Measurements from ENCODE around the gene GATB. TPM values are rescaled to one million over a fixed set of nuclear protein-coding genes. Genes with fewer than 3 reads are reported as not detected.

GATB gene
- total RNA-seq, 1 donor from 2014 or later, result 24.5 TPM

DNA sequence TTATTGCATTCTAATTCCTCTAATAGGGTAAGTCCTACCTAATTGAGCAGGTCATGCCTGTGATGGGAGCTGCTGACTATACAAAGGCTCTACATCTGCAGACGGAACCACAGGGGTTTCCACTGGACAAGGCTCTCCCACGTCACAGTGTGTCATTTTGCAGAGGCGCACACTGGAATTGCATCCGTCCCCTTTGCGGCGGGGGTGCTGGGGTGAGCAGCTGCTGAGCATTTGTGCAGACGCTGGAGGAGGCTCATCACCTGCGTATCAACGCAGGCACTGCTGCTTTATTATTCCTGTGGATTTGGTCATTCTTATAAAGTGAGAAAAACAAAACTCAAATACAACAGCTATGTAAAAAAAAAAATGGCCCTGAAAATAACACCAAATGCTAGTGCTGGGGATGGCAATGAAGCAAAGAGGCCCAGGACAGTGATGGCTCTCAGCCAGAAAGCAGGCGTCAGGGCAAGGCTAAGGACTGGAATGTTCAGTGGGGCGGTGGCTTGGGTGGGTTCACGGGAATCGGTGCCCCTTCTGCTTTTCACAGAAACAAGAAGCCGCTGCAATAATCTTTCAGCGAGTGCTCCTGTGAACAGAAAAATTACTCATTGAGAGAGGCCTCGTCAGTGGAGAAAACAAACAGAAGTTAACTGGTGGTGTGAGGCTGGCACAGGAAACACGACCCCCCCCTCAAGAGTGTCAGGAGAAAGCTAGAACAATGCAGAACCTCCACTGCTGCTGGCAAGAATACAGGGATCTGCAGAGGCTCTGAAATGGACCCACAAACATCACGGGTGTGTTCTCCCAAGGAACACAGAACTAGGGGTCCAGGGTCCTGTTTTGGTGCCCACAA, 67.8 kb downstream of the GATB start:
- no peak for TF ChIP-seq CTCF (IDR thresholded peaks at IDR 0.05; ENCODE audit: partially characterized antibody, unreplicated experiment)
- H3K4me3 Mint-ChIP-seq (ENCODE audit: unreplicated experiment), result no peak overlapping the region
- no peaks in the 10 kb centered on the region for H3K27me3 Mint-ChIP-seq (ENCODE audit: unreplicated experiment)
- peak overlapping the region; percentile 11 for H3K27ac Mint-ChIP-seq (ENCODE audit: unreplicated experiment)
- peaks cover 6% of the 10 kb centered on the region for H3K36me3 Mint-ChIP-seq (ENCODE audit: unreplicated experiment)
- peaks cover 32% of the 10 kb centered on the region for H3K4me1 Mint-ChIP-seq (ENCODE audit: low read depth, unreplicated experiment)
- H3K9me3 Mint-ChIP-seq (ENCODE audit: unreplicated experiment), result peaks cover 1% of the 10 kb centered on the region
- DNase-seq, result no peak

DNA sequence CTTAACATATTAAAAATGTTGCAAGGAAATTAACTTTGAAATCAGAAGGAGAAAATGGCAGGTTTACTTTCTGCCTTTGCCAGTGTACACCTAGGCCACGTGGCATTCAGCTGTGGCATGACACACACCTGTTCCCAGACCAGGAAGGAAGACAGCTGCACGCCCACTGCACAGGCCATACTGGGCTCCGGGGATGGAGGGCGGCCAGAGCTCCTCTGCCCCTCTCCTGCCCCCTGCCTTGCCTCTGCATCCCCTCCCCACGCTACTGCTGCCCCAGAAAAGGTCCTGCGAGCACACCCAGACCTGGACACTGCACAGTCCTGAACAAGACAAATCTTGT, 68.4 kb downstream of the GATB start:
- Mint-ChIP-seq H3K27me3 (ENCODE audit: unreplicated experiment) (no peaks in the 10 kb centered on the region), H3K36me3 (ENCODE audit: unreplicated experiment) (peaks cover 6% of the 10 kb centered on the region), H3K27ac (ENCODE audit: unreplicated experiment) (no peak overlapping the region), H3K9me3 (ENCODE audit: unreplicated experiment) (peaks cover 1% of the 10 kb centered on the region), H3K4me1 (ENCODE audit: low read depth, unreplicated experiment) (peaks cover 38% of the 10 kb centered on the region), H3K4me3 (ENCODE audit: unreplicated experiment) (no peak overlapping the region)
- no peak for DNase-seq
- no peak for TF ChIP-seq CTCF (IDR thresholded peaks at IDR 0.05; ENCODE audit: partially characterized antibody, unreplicated experiment)

- H3K9me3 Mint-ChIP-seq (ENCODE audit: unreplicated experiment), result peaks cover 3% of the 10 kb centered on the region
- H3K27ac Mint-ChIP-seq (ENCODE audit: unreplicated experiment), result no peak overlapping the region
- no peaks in the 10 kb centered on the region for H3K27me3 Mint-ChIP-seq (ENCODE audit: unreplicated experiment)
- no peak for DNase-seq
- no peak overlapping the region for H3K4me3 Mint-ChIP-seq (ENCODE audit: unreplicated experiment)
- peaks cover 6% of the 10 kb centered on the region for H3K36me3 Mint-ChIP-seq (ENCODE audit: unreplicated experiment)
- peaks cover 43% of the 10 kb centered on the region for H3K4me1 Mint-ChIP-seq (ENCODE audit: low read depth, unreplicated experiment)
- no peak for TF ChIP-seq CTCF (IDR thresholded peaks at IDR 0.05; ENCODE audit: partially characterized antibody, unreplicated experiment)
Measured at GRCh38 chr4:151691639-151692442, 69.0 kb downstream of the GATB start.

GRCh38 chr4:151690876-151691275, 69.9 kb downstream of the GATB start:
- no peak for TF ChIP-seq CTCF (IDR thresholded peaks at IDR 0.05; ENCODE audit: partially characterized antibody, unreplicated experiment)
- DNase-seq, result no peak
- H3K36me3 Mint-ChIP-seq (ENCODE audit: unreplicated experiment), result no peaks in the 10 kb centered on the region
- no peaks in the 10 kb centered on the region for H3K27me3 Mint-ChIP-seq (ENCODE audit: unreplicated experiment)
- peak overlapping the region; percentile 23 for H3K27ac Mint-ChIP-seq (ENCODE audit: unreplicated experiment)
- H3K4me3 Mint-ChIP-seq (ENCODE audit: unreplicated experiment), result no peak overlapping the region
- H3K4me1 Mint-ChIP-seq (ENCODE audit: low read depth, unreplicated experiment), result peaks cover 43% of the 10 kb centered on the region
- H3K9me3 Mint-ChIP-seq (ENCODE audit: unreplicated experiment), result peaks cover 3% of the 10 kb centered on the region

Data from glutamatergic neuron (in vitro differentiated cells).